ENCODE results near the gene CLDND1.

GRCh38 chr3:98545940-98546339, 23.2 kb upstream of the CLDND1 start:
- TF ChIP-seq TAF1 (conservative IDR thresholded peaks at IDR 0.05) (no peak), CTCF (IDR thresholded peaks at IDR 0.05; ENCODE audit: low read depth, low read length, missing input control) (no peak), HNF4A (conservative IDR thresholded peaks at IDR 0.05) (no peak)

Data from liver (tissue), 3 donors.